H9 (cell line): ENCODE measurements around the gene PLXNC1. TPM values are rescaled to one million over a fixed set of nuclear protein-coding genes. Genes with fewer than 3 reads are reported as not detected.

Experiments
- DNase-seq: peaks from one replicate; pipeline ENCODE4 v3.0.0-alpha.2; 2017
- H2AFZ ChIP-seq: one replicate; pipeline ENCODE4 v1.6.1; 2013; ENCODE audit warnings: mild to moderate bottlenecking, low read length, control low read depth, moderate library complexity
- H2AK5ac ChIP-seq: 2 replicates; pipeline ENCODE4 v1.6.1; 2013; ENCODE audit warnings: low read length, control low read depth, mixed read lengths; ENCODE audit not compliant: insufficient read length
- H2BK120ac ChIP-seq: one replicate; pipeline ENCODE4 v1.6.1; 2013; ENCODE audit warnings: low read depth, mild to moderate bottlenecking, low read length, control low read depth, inconsistent platforms; ENCODE audit not compliant: poor library complexity, severe bottlenecking
- H2BK12ac ChIP-seq: 2 replicates; pipeline ENCODE4 v1.6.1; 2013; ENCODE audit warnings: low read length, control low read depth, mixed read lengths, low read depth; ENCODE audit not compliant: insufficient read length
- H2BK15ac ChIP-seq: 2 replicates; pipeline ENCODE4 v1.6.1; 2013; ENCODE audit warnings: low read depth, low read length, control low read depth
- H2BK20ac ChIP-seq: one replicate; pipeline ENCODE4 v1.6.1; 2013; ENCODE audit warnings: low read depth, mild to moderate bottlenecking, low read length, control low read depth, inconsistent platforms; ENCODE audit not compliant: poor library complexity, severe bottlenecking
- H2BK5ac ChIP-seq: 2 replicates; pipeline ENCODE4 v1.6.1; 2013; ENCODE audit warnings: low read length, control low read depth, mixed read lengths; ENCODE audit not compliant: insufficient read length
- H3K14ac ChIP-seq: 2 replicates; pipeline ENCODE4 v1.6.1; 2013; ENCODE audit warnings: low read length, control low read depth; ENCODE audit not compliant: insufficient read depth
- H3K18ac ChIP-seq: 2 replicates; pipeline ENCODE4 v1.6.1; 2013; ENCODE audit warnings: low read depth, mild to moderate bottlenecking, mixed read lengths, low read length, control low read depth; ENCODE audit not compliant: insufficient read length
- H3K23ac ChIP-seq: 2 replicates; pipeline ENCODE4 v1.6.1; 2013; ENCODE audit warnings: low read length, control low read depth, mixed read lengths, low read depth; ENCODE audit not compliant: insufficient read length
- H3K23me2 ChIP-seq: 2 replicates; pipeline ENCODE4 v1.6.1; 2013; ENCODE audit warnings: low read depth, mild to moderate bottlenecking, mixed read lengths, low read length, control low read depth; ENCODE audit not compliant: insufficient read length, poor library complexity, severe bottlenecking
- H3K27ac ChIP-seq: 2 replicates; pipeline ENCODE4 v1.5.1; 2013; ENCODE audit warnings: low read length, control low read depth, mixed read lengths, low read depth; ENCODE audit not compliant: insufficient read length
- H3K27me3 ChIP-seq: 2 replicates; pipeline ENCODE4 v1.6.1; 2013; ENCODE audit warnings: low read length, control low read depth, inconsistent platforms; ENCODE audit not compliant: insufficient read depth
- H3K4ac ChIP-seq: 2 replicates; pipeline ENCODE4 v1.6.1; 2013; ENCODE audit warnings: low read depth, mild to moderate bottlenecking, control low read depth, inconsistent platforms, low read length, moderate library complexity
- H3K4me1 ChIP-seq: 2 replicates; pipeline ENCODE4 v1.6.1; 2013; ENCODE audit warnings: low read length, control low read depth, inconsistent platforms; ENCODE audit not compliant: insufficient read depth
- H3K4me2 ChIP-seq: 2 replicates; pipeline ENCODE4 v1.6.1; 2013; ENCODE audit warnings: low read length, control low read depth, mixed read lengths; ENCODE audit not compliant: insufficient read length, insufficient read depth
- H3K56ac ChIP-seq: 2 replicates; pipeline ENCODE4 v1.6.1; 2013; ENCODE audit warnings: low read depth, mild to moderate bottlenecking, mixed read lengths, low read length, control low read depth; ENCODE audit not compliant: insufficient read length
- H3K79me1 ChIP-seq: 2 replicates; pipeline ENCODE4 v1.6.1; 2013; ENCODE audit warnings: low read depth, mild to moderate bottlenecking, moderate library complexity, low read length, control low read depth, inconsistent platforms; ENCODE audit not compliant: insufficient read depth, poor library complexity, severe bottlenecking
- H3K79me2 ChIP-seq: 2 replicates; pipeline ENCODE4 v1.6.1; 2013; ENCODE audit warnings: low read length, control low read depth, inconsistent platforms; ENCODE audit not compliant: insufficient read depth
- H3K9ac ChIP-seq: 2 replicates; pipeline ENCODE4 v1.6.1; 2013; ENCODE audit warnings: low read length, control low read depth, mixed read lengths; ENCODE audit not compliant: insufficient read length; ENCODE audit errors: extremely low read depth
- H3K9me3 ChIP-seq: one replicate; pipeline ENCODE4 v1.6.1; 2013; ENCODE audit warnings: low read depth, low read length, inconsistent platforms; ENCODE audit not compliant: control insufficient read depth
- H3T11ph ChIP-seq: one replicate; pipeline ENCODE4 v1.6.1; 2013; ENCODE audit warnings: mild to moderate bottlenecking, low read length, control low read depth, inconsistent platforms
- H4K20me1 ChIP-seq: one replicate; pipeline ENCODE4 v1.6.1; 2013; ENCODE audit not compliant: control insufficient read depth, insufficient read length, insufficient read depth
- H4K5ac ChIP-seq: 2 replicates; pipeline ENCODE4 v1.6.1; 2013; ENCODE audit warnings: low read depth, mild to moderate bottlenecking, mixed read lengths, low read length, control low read depth; ENCODE audit not compliant: insufficient read length
- H4K8ac ChIP-seq: replicated peaks from 2 replicates; pipeline ENCODE4 v1.6.1; 2013; ENCODE audit warnings: low read length, control low read depth, mixed read lengths, low read depth; ENCODE audit not compliant: insufficient read length
- H4K91ac ChIP-seq: 2 replicates; pipeline ENCODE4 v1.6.1; 2013; ENCODE audit warnings: low read depth, mild to moderate bottlenecking, moderate library complexity, mixed read lengths, low read length, control low read depth; ENCODE audit not compliant: insufficient read length
- H3K27ac Mint-ChIP-seq, 3 experiments: 2 replicates in 2 of 3; 3 replicates in 1 of 3; pipeline ENCODE4 v1.8.0; 2020 to 2021; ENCODE audit warnings: mixed read lengths in 3 of 3, mild to moderate bottlenecking in 1 of 3, moderate library complexity in 1 of 3
- H3K27me3 Mint-ChIP-seq: 2 replicates; pipeline ENCODE4 v1.8.0; 2021; ENCODE audit warnings: low read depth, mild to moderate bottlenecking, moderate library complexity, mixed read lengths
- H3K36me3 Mint-ChIP-seq, 3 experiments: 2 replicates in 2 of 3; 3 replicates in 1 of 3; pipeline ENCODE4 v1.8.0; 2020 to 2021; ENCODE audit warnings: low read depth in 3 of 3, mixed read lengths in 3 of 3; ENCODE audit not compliant: insufficient read depth in 1 of 3
- H3K4me1 Mint-ChIP-seq, 2 experiments: 2 replicates each; pipeline ENCODE4 v1.8.0; 2020; ENCODE audit warnings: mixed read lengths in 2 of 2
- H3K4me3 Mint-ChIP-seq, 2 experiments: 2 replicates in 1 of 2; 3 replicates in 1 of 2; pipeline ENCODE4 v1.8.0; 2020 to 2021; ENCODE audit warnings: mild to moderate bottlenecking in 2 of 2, mixed read lengths in 2 of 2, moderate library complexity in 1 of 2
- H3K9me3 Mint-ChIP-seq, 2 experiments: 2 replicates in 1 of 2; 3 replicates in 1 of 2; pipeline ENCODE4 v1.8.0; 2020; ENCODE audit warnings: mild to moderate bottlenecking in 2 of 2, mixed read lengths in 2 of 2, moderate library complexity in 1 of 2
- WGBS: extraction: QIAGEN DNeasy Blood & Tissue Kit; methylation state at CpG from one replicate; pipeline ENCODE4 v1.1.7; 2013; ENCODE audit warnings: missing lambda C conversion rate, low lambda C conversion rate, mixed read lengths; ENCODE audit not compliant: insufficient read length; ENCODE audit errors: extremely low coverage; 5-methylcytosine and 5-hydroxymethylcytosine counted together
- total RNA-seq: library from RNA; stranded (reverse); gene quantifications from 2 replicates; pipeline ENCODE4 v1.2.1, GENCODE V29; 2021
- TF ChIP-seq, protein P1 (sequence below): fragments of 200-600 bp; sonication (generic); conservative IDR thresholded peaks from 3 replicates; pipeline ENCODE4 v1.8.0; 2021; ENCODE audit warnings: antibody characterized with exemption, mild to moderate bottlenecking

The PLXNC1 gene
- total RNA-seq, 1 experiment from 2014 or later, result 1.2 TPM

- H2BK5ac ChIP-seq, result no peak overlapping the region
- no peak overlapping the region for H3K18ac ChIP-seq
- DNase-seq, result no peak
- H4K5ac ChIP-seq, result no peak overlapping the region
- no peak overlapping the region for H3K14ac ChIP-seq
- no CpG with 5 or more reads among the region's 6 CpGs for WGBS
- no peaks in the 10 kb centered on the region for H3K79me2 ChIP-seq
- no peak overlapping the region for H3K4ac ChIP-seq
- no peak overlapping the region for H2AFZ ChIP-seq
- peaks cover 2% of the 10 kb centered on the region; the same call in 1 of the 2 replicates for H3K27me3 ChIP-seq
- no peak overlapping the region for H3K27ac Mint-ChIP-seq
- H2BK15ac ChIP-seq, result no peak overlapping the region
- H2AK5ac ChIP-seq, result no peak overlapping the region
- H3K56ac ChIP-seq, result no peak overlapping the region
- H3K4me3 Mint-ChIP-seq, result no peak overlapping the region
- no peak overlapping the region for H2BK12ac ChIP-seq
- no peaks in the 10 kb centered on the region; a peak in 1 of 5 replicates for H3K9me3 Mint-ChIP-seq
- H3K4me1 Mint-ChIP-seq, result peaks cover 10 to 26% of the 10 kb centered on the region in 2 experiments
- H3K23me2 ChIP-seq, result peaks cover 8% of the 10 kb centered on the region
- no peaks in the 10 kb centered on the region for H3K36me3 Mint-ChIP-seq
- H2BK20ac ChIP-seq, result no peak overlapping the region
- no peak overlapping the region for H3K4me2 ChIP-seq
- no peak overlapping the region for H4K91ac ChIP-seq
- no peak overlapping the region for H4K8ac ChIP-seq
- H3T11ph ChIP-seq, result no peak overlapping the region
- no peak overlapping the region for H3K9ac ChIP-seq
- no peaks in the 10 kb centered on the region for H3K9me3 ChIP-seq
- H3K4me1 ChIP-seq, result 0 out of 2 replicates have a peak, but pooled peaks cover 2% of the 10 kb centered on the region
- H3K79me1 ChIP-seq, result no peaks in the 10 kb centered on the region
- no peaks in the 10 kb centered on the region for H4K20me1 ChIP-seq
- peaks cover 48% of the 10 kb centered on the region for H3K27me3 Mint-ChIP-seq
- H3K23ac ChIP-seq, result no peak overlapping the region
- H2BK120ac ChIP-seq, result no peak overlapping the region
- H3K27ac ChIP-seq, result no peak overlapping the region
- TF ChIP-seq, protein P1, sequence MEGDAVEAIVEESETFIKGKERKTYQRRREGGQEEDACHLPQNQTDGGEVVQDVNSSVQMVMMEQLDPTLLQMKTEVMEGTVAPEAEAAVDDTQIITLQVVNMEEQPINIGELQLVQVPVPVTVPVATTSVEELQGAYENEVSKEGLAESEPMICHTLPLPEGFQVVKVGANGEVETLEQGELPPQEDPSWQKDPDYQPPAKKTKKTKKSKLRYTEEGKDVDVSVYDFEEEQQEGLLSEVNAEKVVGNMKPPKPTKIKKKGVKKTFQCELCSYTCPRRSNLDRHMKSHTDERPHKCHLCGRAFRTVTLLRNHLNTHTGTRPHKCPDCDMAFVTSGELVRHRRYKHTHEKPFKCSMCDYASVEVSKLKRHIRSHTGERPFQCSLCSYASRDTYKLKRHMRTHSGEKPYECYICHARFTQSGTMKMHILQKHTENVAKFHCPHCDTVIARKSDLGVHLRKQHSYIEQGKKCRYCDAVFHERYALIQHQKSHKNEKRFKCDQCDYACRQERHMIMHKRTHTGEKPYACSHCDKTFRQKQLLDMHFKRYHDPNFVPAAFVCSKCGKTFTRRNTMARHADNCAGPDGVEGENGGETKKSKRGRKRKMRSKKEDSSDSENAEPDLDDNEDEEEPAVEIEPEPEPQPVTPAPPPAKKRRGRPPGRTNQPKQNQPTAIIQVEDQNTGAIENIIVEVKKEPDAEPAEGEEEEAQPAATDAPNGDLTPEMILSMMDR, result no peak
These were observed 48.2 kb upstream of the PLXNC1 start for GRCh38 chr12:94100211-94100627.
